Peyer's patch (tissue), 4 donors: Measurements from ENCODE around the gene STRN3.

Source experiments
- POLR2A ChIP-seq, 2 donors: fragments of 450-650 bp; IDR thresholded peaks; one replicate each; pipeline ENCODE4 v1.5.1; 2017; ENCODE audit warnings: antibody characterized with exemption in 2 of 2, mild to moderate bottlenecking in 2 of 2, moderate library complexity in 2 of 2
- TF ChIP-seq, protein P1 (sequence below), 6 experiments: fragments of 450-650 bp in 4 of 6; fragments of 200-600 bp in 2 of 6; sonication (generic) in 1 of 6; IDR thresholded peaks; one replicate each; pipeline ENCODE4 v1.5.1; 2017 to 2019; ENCODE audit warnings: antibody characterized with exemption in 6 of 6, mild to moderate bottlenecking in 3 of 6, moderate library complexity in 1 of 6

DNA sequence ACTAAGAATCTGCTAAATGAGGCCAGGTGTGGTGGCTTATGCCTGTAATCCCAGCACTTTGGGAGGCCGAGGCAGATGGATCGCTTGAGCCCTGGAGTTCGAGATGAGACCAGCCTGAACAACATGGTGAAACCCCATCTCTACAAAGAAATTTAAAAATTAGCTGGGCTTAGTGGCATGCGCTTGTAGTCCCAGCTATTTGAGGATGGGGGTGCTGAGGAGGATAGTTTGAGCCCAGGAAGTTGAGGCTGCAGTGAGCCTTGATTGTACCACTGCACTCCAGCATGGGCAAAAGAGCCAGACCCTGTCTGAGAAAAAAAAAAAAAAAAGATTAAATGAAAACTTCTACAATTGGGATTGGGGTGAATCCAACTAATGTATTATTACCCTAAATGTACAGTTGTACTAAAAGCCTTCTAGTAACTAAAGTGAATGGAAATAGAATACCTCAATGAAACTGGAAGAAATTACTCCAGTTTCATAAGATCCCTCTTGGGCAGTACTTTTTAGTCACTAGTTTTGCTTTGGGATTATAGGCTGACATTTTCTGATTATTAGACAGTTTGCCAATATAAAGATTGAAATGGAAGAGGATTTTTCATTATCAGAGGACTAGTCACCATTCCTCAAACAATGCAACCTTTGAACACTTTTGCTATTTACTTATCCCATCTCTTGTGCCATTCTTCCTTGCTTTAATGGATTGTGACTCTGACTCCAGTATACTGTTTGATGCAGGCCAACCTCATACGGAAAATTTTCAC is 137.5 kb downstream of the STRN3 start:
- TF ChIP-seq POLR2A (IDR thresholded peaks at IDR 0.05), result no peak
- TF ChIP-seq, protein P1, sequence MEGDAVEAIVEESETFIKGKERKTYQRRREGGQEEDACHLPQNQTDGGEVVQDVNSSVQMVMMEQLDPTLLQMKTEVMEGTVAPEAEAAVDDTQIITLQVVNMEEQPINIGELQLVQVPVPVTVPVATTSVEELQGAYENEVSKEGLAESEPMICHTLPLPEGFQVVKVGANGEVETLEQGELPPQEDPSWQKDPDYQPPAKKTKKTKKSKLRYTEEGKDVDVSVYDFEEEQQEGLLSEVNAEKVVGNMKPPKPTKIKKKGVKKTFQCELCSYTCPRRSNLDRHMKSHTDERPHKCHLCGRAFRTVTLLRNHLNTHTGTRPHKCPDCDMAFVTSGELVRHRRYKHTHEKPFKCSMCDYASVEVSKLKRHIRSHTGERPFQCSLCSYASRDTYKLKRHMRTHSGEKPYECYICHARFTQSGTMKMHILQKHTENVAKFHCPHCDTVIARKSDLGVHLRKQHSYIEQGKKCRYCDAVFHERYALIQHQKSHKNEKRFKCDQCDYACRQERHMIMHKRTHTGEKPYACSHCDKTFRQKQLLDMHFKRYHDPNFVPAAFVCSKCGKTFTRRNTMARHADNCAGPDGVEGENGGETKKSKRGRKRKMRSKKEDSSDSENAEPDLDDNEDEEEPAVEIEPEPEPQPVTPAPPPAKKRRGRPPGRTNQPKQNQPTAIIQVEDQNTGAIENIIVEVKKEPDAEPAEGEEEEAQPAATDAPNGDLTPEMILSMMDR (IDR thresholded peaks at IDR 0.05), result no peak
